ENCODE results near the gene COL16A1.

DNA sequence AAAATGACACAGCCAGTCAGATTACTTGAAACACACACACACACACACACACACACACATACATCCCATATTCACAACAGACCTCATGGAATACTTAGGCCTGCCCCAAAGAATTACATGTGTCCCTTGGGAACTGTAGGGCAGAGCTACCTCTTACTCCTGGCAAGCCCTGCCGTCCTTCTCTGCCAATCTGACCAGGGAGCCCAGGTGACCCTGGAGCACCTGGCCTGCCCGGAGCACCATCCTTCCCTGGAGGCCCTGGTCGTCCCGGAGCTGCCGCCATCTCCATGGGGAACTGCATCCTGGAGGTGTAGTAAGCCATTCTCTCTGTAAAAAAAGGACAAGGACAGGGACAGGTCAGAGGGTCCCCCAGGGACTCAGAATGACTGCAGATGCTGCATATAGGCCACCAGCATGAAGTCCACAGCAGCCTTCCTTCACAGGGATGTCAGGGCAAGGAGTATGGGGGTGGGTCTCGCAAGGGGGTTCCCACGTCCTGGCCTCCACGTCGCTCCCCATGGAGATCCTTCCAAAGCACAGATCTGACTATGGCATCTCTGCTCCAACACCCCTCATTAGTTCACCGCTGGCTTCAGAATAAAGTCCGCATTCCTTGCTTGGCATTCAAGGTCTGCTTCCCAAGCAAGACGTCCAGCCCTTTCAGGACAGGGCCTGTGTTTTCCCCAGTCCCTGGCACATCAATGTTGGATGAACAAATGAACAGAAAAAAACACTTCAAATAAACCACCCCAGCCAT lies 49.9 kb downstream of the COL16A1 start:
- TF ChIP-seq, protein P1, sequence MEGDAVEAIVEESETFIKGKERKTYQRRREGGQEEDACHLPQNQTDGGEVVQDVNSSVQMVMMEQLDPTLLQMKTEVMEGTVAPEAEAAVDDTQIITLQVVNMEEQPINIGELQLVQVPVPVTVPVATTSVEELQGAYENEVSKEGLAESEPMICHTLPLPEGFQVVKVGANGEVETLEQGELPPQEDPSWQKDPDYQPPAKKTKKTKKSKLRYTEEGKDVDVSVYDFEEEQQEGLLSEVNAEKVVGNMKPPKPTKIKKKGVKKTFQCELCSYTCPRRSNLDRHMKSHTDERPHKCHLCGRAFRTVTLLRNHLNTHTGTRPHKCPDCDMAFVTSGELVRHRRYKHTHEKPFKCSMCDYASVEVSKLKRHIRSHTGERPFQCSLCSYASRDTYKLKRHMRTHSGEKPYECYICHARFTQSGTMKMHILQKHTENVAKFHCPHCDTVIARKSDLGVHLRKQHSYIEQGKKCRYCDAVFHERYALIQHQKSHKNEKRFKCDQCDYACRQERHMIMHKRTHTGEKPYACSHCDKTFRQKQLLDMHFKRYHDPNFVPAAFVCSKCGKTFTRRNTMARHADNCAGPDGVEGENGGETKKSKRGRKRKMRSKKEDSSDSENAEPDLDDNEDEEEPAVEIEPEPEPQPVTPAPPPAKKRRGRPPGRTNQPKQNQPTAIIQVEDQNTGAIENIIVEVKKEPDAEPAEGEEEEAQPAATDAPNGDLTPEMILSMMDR (IDR thresholded peaks at IDR 0.05; ENCODE audit: low read depth, low read length, poor library complexity, severe bottlenecking), result no peak
- TF ChIP-seq EZH2phosphoT487 (IDR thresholded peaks at IDR 0.05; ENCODE audit: borderline replicate concordance, low read length), result no peak

All from DOHH2 (cell line).